Kidney epithelial cell (primary cell): Measurements from ENCODE around the gene OR2V2. TPM values are rescaled to one million over a fixed set of nuclear protein-coding genes. Genes with fewer than 3 reads are reported as not detected.
A peak's percentile ranks its signal among the peaks of the same experiment; 100 is the strongest.
"Not testable (repeated sequence)": the region's sequence is repeated elsewhere in the genome, so short reads cannot be mapped to it uniquely, and the experiment has no call there.

Experiments used
- DNase-seq: peaks from one replicate; pipeline ENCODE4 v3.0.0-alpha.2; 2010; ENCODE audit warnings: low read depth
- H3K27me3 ChIP-seq: 2 replicates; pipeline ENCODE4 v1.6.0; 2011; ENCODE audit warnings: low read length; ENCODE audit not compliant: control insufficient read depth, insufficient read depth
- H3K36me3 ChIP-seq: 2 replicates; pipeline ENCODE4 v1.5.1; 2011; ENCODE audit warnings: low read length; ENCODE audit not compliant: control insufficient read depth, insufficient read depth
- H3K4me3 ChIP-seq: 2 replicates; pipeline ENCODE4 v1.5.1; 2011; ENCODE audit warnings: low read depth, mild to moderate bottlenecking, control low read depth, low read length
- total RNA-seq: library from RNA; depleted of rRNA; stranded (reverse); fragments of >200 nt; gene quantifications from 2 replicates; pipeline ENCODE4 v1.2.3, GENCODE V29; 2015
- TF ChIP-seq, protein P1 (sequence below): IDR thresholded peaks from 2 replicates; pipeline ENCODE4 v1.5.1; 2011; ENCODE audit warnings: mild to moderate bottlenecking, moderate library complexity, low read length, control low read depth, inconsistent platforms; ENCODE audit not compliant: insufficient read depth, poor library complexity, severe bottlenecking

OR2V2 gene
- total RNA-seq, 1 donor from 2014 or later: not detected

DNA sequence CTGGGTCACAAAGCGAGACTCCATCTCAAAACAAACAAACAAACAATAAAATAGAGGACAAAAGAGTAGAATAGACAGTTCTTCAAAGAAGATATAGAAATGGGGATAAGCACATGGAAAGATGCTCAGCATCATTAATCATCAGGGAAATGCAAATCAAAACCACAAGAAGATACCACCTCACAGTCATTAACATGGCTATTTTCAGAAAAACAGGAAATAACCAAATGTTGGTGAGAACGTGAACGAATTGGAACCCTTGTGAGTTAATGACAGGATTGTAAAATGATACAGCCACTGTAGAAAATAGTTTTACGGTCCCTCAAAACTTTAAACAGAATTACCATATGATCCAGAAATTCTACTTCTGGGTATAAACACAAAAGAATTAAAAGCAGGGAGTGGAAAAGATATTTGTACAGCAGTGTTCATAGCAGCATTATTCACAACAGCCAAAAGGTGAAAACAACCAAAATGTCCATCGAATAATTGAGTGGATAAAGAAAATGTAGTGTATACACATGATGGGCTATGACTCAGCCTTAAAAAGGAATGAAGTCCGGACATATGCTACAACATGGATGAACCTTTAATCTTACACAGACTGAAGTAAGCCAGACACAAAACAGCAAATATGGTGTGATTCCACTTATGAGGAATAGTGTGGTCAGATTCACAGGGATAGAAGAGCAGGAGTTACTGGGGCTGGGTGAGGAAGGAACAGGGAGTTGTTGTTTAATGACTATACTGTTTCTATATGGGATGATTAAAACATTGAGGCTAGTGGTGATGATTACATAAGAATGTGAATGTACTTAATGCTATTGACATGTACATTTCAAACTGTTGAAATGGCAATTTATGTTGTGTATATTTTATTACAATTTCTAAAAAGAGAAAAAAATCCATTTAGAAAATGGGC lies 19.7 kb downstream of the OR2V2 start:
- H3K4me3 ChIP-seq: no peak overlapping the region
- peaks cover 5% of the 10 kb centered on the region for H3K27me3 ChIP-seq
- no peak for DNase-seq
- H3K36me3 ChIP-seq: no peaks in the 10 kb centered on the region
- TF ChIP-seq, protein P1, sequence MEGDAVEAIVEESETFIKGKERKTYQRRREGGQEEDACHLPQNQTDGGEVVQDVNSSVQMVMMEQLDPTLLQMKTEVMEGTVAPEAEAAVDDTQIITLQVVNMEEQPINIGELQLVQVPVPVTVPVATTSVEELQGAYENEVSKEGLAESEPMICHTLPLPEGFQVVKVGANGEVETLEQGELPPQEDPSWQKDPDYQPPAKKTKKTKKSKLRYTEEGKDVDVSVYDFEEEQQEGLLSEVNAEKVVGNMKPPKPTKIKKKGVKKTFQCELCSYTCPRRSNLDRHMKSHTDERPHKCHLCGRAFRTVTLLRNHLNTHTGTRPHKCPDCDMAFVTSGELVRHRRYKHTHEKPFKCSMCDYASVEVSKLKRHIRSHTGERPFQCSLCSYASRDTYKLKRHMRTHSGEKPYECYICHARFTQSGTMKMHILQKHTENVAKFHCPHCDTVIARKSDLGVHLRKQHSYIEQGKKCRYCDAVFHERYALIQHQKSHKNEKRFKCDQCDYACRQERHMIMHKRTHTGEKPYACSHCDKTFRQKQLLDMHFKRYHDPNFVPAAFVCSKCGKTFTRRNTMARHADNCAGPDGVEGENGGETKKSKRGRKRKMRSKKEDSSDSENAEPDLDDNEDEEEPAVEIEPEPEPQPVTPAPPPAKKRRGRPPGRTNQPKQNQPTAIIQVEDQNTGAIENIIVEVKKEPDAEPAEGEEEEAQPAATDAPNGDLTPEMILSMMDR: no peak

DNA sequence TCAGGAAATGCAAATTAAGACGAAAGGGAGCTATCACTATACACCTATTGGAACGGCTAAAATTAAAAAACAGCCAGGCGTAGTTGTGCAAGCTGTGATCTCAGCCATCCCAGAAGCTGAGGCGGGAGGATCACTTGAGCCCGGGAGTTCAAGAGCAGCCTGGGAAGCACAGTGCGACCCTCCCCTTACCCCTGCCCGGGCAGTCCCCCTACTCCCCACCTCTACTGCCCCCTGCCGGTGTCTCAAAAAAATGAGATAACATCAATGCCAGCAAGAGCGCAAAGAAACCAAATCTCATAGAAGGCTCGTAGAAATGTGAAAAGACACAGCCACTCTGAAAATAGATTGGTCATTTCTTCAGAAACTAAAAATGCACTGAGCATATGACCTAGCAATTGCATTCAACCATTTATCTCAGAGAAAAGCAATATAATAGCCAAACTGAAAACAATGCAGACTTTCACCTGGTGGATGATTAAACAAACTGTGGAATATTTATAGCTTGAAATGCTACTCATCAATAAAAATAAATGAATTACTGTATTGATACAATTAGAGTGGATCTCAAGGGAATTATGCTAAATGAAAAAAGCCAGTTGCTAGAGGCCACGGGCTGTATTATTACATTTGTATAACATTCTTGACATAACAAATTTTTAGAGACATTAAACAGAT lies 20.6 kb downstream of the OR2V2 start:
- DNase-seq: no peak
- no peak overlapping the region for H3K4me3 ChIP-seq
- H3K27me3 ChIP-seq: peaks cover 5% of the 10 kb centered on the region
- TF ChIP-seq, protein P1: peak; percentile 69
- no peaks in the 10 kb centered on the region for H3K36me3 ChIP-seq

DNA sequence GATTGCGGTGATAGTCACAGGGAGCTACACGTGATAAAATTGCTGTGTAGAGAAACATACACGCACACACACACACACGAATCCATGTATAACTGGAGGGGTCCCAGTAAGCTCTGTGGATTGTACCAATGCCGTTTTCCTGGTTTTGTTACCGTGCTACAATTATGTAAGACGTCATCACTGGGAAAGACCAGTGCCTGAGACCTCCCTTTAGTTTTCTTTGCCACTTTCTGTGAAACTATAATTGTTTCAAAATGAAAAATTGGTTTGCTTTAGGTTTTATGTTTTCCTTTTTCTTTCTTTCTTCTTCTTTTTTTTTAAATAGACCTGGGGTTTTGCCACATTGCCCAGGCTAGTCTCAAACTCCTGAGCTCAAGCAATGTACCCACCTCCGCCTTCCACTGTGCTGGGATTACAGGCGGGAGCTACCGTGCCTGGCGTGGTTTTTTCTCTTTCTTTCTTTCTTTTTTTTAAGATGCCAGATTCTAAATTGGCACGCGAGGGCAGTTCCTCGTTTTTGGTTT lies 21.3 kb downstream of the OR2V2 start:
- H3K4me3 ChIP-seq: no peak overlapping the region
- no peaks in the 10 kb centered on the region for H3K36me3 ChIP-seq
- DNase-seq: no peak
- peaks cover 5% of the 10 kb centered on the region for H3K27me3 ChIP-seq
- TF ChIP-seq, protein P1: no peak

DNA sequence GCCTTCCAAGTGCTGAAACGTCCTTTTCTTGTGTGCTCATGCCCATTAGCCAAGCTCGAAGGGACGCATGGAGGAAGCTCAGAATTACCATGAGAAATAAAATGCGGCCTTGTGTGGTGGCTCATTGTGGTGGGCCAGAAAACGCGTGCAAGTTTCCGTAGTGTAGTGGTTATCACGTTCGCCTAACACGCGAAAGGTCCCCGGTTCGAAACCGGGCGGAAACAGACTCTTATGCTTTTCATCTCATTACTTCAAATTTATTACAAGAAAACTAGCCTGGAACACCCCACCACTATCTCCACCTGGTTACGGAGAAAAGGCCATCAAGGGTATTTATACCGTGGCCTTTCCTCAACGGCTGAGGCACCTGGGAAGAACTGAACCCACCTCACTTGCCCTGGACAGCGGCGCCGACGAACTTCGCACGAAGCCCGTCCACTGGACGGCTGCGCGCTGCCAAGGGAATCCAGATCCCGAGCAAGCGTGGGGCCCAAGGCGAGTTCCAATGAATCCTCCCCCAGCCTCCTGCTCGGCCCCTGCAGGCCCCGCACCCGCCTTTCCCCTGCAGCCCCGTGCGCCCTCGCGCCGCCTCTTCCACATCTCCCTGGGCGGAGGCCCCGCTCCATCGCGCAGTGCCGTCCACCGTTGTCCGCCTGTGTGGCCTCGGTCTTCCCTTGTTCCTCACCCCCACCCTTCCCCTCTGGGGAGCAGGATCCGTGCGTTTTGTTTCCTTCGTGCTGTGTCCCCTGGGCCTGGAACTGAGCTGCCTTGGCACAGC lies 22.3 kb downstream of the OR2V2 start:
- H3K4me3 ChIP-seq: peak overlapping the region; percentile 32
- DNase-seq, H3K36me3 ChIP-seq, H3K27me3 ChIP-seq: not testable (repeated sequence)

DNA sequence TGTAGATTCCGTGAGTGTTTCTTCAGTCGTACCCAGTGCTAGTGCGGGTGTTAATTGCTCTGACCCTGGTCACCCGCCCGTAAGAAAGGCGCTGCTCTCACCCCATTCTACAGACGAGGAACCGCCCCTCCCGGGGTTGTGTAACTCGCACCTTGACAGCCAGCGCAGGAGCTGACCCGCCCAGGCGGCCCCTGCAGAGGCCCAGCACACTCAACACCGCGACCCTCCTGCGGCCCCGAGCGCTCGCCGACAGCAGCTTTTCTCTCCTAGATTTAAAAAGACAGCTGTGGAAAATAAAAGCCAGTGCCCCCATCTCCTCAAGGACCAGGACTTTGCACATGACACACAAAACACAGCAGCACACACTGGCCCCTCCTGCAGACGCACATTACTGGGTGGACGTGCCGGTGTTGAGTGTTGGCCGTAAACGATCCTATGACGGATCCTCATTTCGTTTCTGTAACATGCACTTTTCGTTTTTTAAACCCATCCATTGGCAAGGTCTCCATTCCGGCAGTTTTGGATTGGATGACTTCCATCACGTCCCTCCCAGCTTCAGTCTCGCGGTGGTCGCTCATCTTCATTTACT lies 22.9 kb downstream of the OR2V2 start:
- TF ChIP-seq, protein P1: no peak
- peak overlapping the region; percentile 32 for H3K4me3 ChIP-seq
- no peaks in the 10 kb centered on the region for H3K36me3 ChIP-seq
- DNase-seq: no peak
- H3K27me3 ChIP-seq: peaks cover 2% of the 10 kb centered on the region
